A549 treated with dexamethasone at 1 μM for 4 hours (cell line): ENCODE data around the gene KIAA2012. TPM values are rescaled to one million over a fixed set of nuclear protein-coding genes. Genes with fewer than 3 reads are reported as not detected.

Experiments
- total RNA-seq: library from RNA; stranded (reverse); fragments of 200-300 nt; extraction: Qiagen RNA extraction; gene quantifications from 5 replicates; pipeline ENCODE4 v1.2.3, GENCODE V29; 2022

KIAA2012 gene
- not detected in 5 replicates for total RNA-seq

DNA sequence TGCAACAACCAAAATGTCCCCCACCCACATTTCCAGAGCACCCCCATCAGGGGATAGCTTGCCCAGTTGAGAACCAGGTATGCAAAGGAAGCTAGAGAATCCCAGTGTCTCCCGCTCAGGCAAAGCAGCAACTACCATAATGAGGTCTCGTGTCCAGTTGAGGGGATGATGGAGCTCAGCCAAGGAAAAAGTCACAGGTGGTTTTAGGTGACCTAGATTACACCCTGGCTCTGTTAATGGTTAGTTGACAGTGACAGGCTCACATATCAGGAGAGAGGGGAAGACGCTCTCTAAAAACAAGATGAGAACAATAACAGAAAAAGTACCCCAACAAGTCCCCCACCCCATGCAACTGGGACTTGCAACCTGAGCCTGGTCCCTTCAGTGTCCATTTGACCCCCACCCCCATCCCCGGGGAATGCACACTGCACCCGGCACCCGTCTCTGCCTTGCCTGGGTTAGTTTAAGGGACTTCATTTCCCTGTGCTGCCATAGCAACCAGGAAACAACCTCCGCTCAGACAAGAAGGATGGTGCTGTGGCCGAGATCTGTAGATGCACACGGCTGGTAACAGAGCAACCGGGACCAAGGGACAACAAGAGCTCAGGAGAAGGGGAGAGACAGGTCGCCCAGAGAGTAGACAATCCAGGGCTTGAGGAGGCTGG lies at the start of gene KIAA2012:
Gene KIAA2012, plus strand, starts transcription at position 519 of the 665 bp plus-strand sequence. CDS start 373 bp downstream, outside the sequence.

DNA sequence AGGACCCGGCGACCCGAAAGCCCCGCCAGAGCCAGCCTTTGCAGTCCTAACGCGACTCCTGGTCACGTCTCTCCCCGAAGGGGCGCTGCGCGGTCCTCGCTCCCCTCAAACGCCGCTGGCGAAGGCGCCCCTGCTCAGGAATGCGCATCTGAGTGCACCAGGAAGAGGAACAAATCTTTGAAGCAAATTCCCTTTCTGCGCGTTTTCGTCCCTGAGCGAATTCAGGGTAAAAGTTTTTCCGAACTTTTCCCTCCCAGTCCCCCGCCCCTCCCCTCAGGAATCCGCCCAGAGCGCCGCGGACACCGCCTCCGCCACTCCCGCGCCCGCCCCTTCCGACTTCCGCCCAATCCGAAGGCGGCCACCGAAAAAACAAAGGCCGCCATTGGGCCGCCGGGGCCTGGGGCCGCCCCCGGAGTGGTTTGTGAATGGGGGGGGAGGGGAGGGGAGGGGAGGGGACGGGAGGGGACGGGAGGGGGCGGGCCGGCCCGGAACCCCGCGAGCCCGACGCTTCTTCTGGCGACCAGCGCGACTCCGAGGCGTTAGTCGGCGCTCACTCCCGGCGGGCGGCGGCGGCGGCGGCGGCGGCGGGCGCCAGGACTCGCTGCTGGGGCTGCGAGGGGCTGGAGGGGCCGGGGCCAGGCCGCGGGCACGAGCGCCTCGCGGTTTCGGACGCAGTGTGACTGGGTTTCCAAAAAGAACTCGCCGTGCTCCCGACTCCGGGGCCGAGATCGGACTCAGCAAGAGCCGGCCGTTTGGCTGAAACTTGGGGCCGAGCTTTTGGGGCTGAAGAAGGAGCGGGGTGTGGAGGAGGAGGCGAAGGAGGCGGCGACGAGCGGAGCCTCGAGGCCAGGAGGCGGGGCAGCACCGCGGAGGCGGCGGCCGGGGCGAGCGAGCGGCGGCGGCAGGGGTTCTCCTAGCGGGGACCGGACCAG lies 39.5 kb upstream of the KIAA2012 start, which contains the start of gene FZD7:
Gene FZD7, plus strand, starts transcription at position 539 of the 932 bp plus-strand sequence. CDS start 793 bp downstream, outside the sequence.

DNA sequence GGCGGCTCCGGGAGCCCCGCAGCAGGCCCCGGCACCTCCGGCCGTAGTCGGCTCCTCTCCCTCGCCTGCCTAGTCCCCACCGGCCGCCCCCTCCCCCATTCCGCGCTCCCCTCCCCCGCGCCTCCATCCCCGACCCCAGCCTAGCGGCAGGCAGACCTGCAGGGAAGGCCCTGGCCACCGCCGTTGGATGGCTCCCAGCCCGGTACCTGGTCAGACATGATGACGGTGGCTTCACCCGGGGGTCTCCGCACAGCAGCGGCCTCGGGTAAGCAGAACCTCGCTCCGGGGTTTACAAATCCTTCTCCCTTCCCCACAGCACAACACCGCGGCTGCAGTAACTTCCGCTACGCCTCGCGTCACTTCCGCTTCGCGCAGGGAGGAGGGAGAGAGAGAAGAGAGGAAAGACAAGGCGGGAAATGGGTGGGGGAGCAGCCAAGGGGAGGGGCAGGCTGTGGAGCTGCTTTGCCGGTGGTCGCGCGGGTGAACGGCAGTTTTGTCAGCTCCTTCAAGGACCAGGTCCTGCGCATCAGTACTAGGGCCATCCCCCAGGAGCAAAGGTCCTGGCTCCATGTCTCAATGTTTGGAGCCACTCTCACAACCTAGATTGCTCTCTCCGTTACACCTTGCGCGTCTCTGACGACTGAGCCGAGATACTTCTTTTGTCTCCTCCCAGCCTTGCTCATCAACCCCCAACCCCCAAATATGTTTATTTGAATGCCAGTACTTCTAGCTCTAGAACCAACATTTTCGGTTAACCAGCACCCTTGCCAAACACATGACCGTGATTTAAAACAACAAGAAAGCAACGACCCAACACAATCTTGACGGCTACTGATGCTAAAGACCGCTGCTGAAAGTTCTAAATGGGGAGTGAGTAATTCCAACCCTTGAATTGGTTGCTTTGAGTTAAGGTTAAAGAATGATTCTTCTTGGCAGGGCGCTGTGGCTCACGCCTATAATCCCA lies 165.5 kb downstream of the KIAA2012 start, which contains the start of gene SUMO1:
Gene SUMO1, minus strand, starts transcription at position 364 of the 964 bp plus-strand sequence. Its CDS starts 146 bp downstream, at position 218.

Other genes with a start within 250 kb of the KIAA2012 start
- 5.5 to 6.9 TPM (median 6.5 TPM) in 5 replicates for gene FZD7, start 39.4 kb upstream of the KIAA2012 start, total RNA-seq
- gene SUMO1, start 165.3 kb downstream of the KIAA2012 start, total RNA-seq: 136 to 196 TPM (median 151 TPM) in 5 replicates
- gene NOP58, start 192.5 kb downstream of the KIAA2012 start, total RNA-seq: 114 to 139 TPM (median 123 TPM) in 5 replicates